GM04504 (cell line): ENCODE results near the gene FAM25G.
"Not testable (repeated sequence)": the region's sequence is repeated elsewhere in the genome, so short reads cannot be mapped to it uniquely, and the experiment has no call there.

Experiments used
- DNase-seq: peaks from one replicate; pipeline ENCODE4 v3.0.0-alpha.2; 2012; ENCODE audit warnings: low read depth

FAM25G gene

GRCh38 chr10:47465216-47465917, 26.1 kb downstream of the FAM25G start:
- DNase-seq: not testable (repeated sequence)

GRCh38 chr10:47462577-47463358, 28.7 kb downstream of the FAM25G start:
- not testable (repeated sequence) for DNase-seq

GRCh38 chr10:47461261-47461687, 30.2 kb downstream of the FAM25G start:
- DNase-seq: peak; percentile 21

GRCh38 chr10:47458466-47459154, 32.9 kb downstream of the FAM25G start:
- peak; percentile 50 for DNase-seq

- DNase-seq: no peak
Measured at GRCh38 chr10:47457826-47458225, 33.7 kb downstream of the FAM25G start.

GRCh38 chr10:47457528-47457820, 34.0 kb downstream of the FAM25G start:
- DNase-seq: no peak

GRCh38 chr10:47456794-47457527, 34.5 kb downstream of the FAM25G start:
- DNase-seq: no peak

- DNase-seq: no peak
Measured at GRCh38 chr10:47456079-47456785, 35.3 kb downstream of the FAM25G start.

- DNase-seq: not testable (repeated sequence)
Measured at GRCh38 chr10:47455350-47456078, 36.0 kb downstream of the FAM25G start.

- DNase-seq: no peak
Measured at GRCh38 chr10:47454780-47455058, 36.8 kb downstream of the FAM25G start.

GRCh38 chr10:47454008-47454779, 37.3 kb downstream of the FAM25G start:
- DNase-seq: no peak

GRCh38 chr10:47453141-47454007, 38.1 kb downstream of the FAM25G start:
- DNase-seq: no peak

GRCh38 chr10:47452495-47453140, 38.9 kb downstream of the FAM25G start:
- DNase-seq: no peak

GRCh38 chr10:47451998-47452494, 39.5 kb downstream of the FAM25G start:
- no peak for DNase-seq

GRCh38 chr10:47451273-47451997, 40.1 kb downstream of the FAM25G start:
- no peak for DNase-seq

- DNase-seq: no peak
Measured at GRCh38 chr10:47450442-47450841, 41.1 kb downstream of the FAM25G start.

GRCh38 chr10:47449979-47450378, 41.5 kb downstream of the FAM25G start:
- no peak for DNase-seq
